Panc1 (cell line): ENCODE data around the gene C15orf40. TPM values are rescaled to one million over a fixed set of nuclear protein-coding genes. Genes with fewer than 3 reads are reported as not detected.

ENCODE experiments used
- ATAC-seq: fragments of 200-7000 bp; cut with Tn5 transposase; 2 replicates; pipeline ENCODE4 v1.9.1; 2020; ENCODE audit warnings: mild to moderate bottlenecking, moderate library complexity
- BruUV-seq: library from RNA; stranded (reverse); fragments of 400-500 nt; replicated peaks from 2 replicates; lab custom pipeline; 2021; lab: Mats Ljungman, UMichigan
- CTCF ChIA-PET: fragments of 300-600 bp; sonication (Branson Sonifier 250); formaldehyde crosslinking; loops from one replicate; lab custom pipeline; 2022; ENCODE audit warnings: antibody characterized with exemption; lab: Charles Lee
- POLR2A ChIA-PET: fragments of 300-600 bp; sonication (Branson Sonifier 250); formaldehyde crosslinking; loops from one replicate; lab custom pipeline; 2022; ENCODE audit warnings: antibody characterized with exemption; lab: Charles Lee
- DNase-seq: peaks from one replicate; pipeline ENCODE4 v3.0.0-alpha.2; 2010; ENCODE audit warnings: low read depth, low spot score
- H3K27ac ChIP-seq: 2 replicates; pipeline ENCODE4 v1.5.1; 2011; ENCODE audit warnings: mild to moderate bottlenecking, low read length, inconsistent platforms
- H3K27me3 ChIP-seq: fragments of 200-500 bp; sonication (Bioruptor generic); 2 replicates; pipeline ENCODE4 v1.6.0; 2014; ENCODE audit warnings: low read length, inconsistent platforms; ENCODE audit not compliant: control insufficient read depth, insufficient read depth
- H3K36me3 ChIP-seq: fragments of 200-500 bp; sonication (Bioruptor generic); 2 replicates; pipeline ENCODE4 v1.5.1; 2014; ENCODE audit warnings: inconsistent platforms, mild to moderate bottlenecking, low read length, moderate library complexity; ENCODE audit not compliant: control insufficient read depth, insufficient read depth
- H3K4me1 ChIP-seq: 2 replicates; pipeline ENCODE4 v1.5.1; 2011; ENCODE audit warnings: inconsistent platforms, mild to moderate bottlenecking, low read length, moderate library complexity; ENCODE audit not compliant: control insufficient read depth, insufficient read depth
- H3K4me3 ChIP-seq, 2 experiments: 2 replicates each; pipeline ENCODE4 v1.5.1; 2011 to 2012; ENCODE audit warnings: low read depth in 2 of 2, low read length in 2 of 2, mild to moderate bottlenecking in 2 of 2, inconsistent platforms in 1 of 2, moderate library complexity in 1 of 2
- H3K9me3 ChIP-seq: fragments of 200-500 bp; sonication (Bioruptor generic); 2 replicates; pipeline ENCODE4 v1.5.1; 2014; ENCODE audit warnings: low read depth, mild to moderate bottlenecking, inconsistent platforms, low read length, moderate library complexity; ENCODE audit not compliant: control insufficient read depth, insufficient read depth
- POLR2AphosphoS5 ChIP-seq: IDR thresholded peaks from 2 replicates; pipeline ENCODE4 v1.6.1; 2012; ENCODE audit warnings: mild to moderate bottlenecking, low read depth, low read length, moderate library complexity
- SIN3A ChIP-seq: IDR thresholded peaks from 2 replicates; pipeline ENCODE4 v1.6.1; 2012; ENCODE audit warnings: low read depth, mild to moderate bottlenecking, low read length, moderate library complexity, borderline replicate concordance; ENCODE audit not compliant: insufficient read depth
- TCF7L2 ChIP-seq: IDR thresholded peaks from 2 replicates; pipeline ENCODE4 v1.6.1; 2011; ENCODE audit warnings: mild to moderate bottlenecking, low read depth, low read length, inconsistent platforms
- in situ Hi-C: cut with HindIII; loops from 2 replicates; pipeline ENCODE4 v1.10.0; 2016; ENCODE audit warnings: low sequenced_read_pairs, low pct_unique_long_range_greater_than_20kb
- intact Hi-C: fragments of 100-400 bp; cut with micrococcal nuclease; formaldehyde crosslinking; loops from one replicate; pipeline ENCODE4 v1.10.0; 2022; ENCODE audit not compliant: unreplicated experiment
- total RNA-seq: library from RNA; stranded (reverse); gene quantifications from one replicate; pipeline ENCODE4 v1.2.1, GENCODE V29; 2021; ENCODE audit not compliant: unreplicated experiment
- TF ChIP-seq, protein P1 (sequence below): fragments of 450-650 bp; IDR thresholded peaks from 2 replicates; pipeline ENCODE4 v1.5.1; 2017; ENCODE audit warnings: mild to moderate bottlenecking
- TF ChIP-seq, protein P2 (sequence below), 2 experiments: IDR thresholded peaks; 2 replicates each; pipeline ENCODE4 v1.6.1; 2011 to 2012; ENCODE audit warnings: low read depth in 2 of 2, control low read depth in 1 of 2, low read length in 1 of 2, mild to moderate bottlenecking in 1 of 2, moderate library complexity in 1 of 2; ENCODE audit not compliant: insufficient read depth in 1 of 2

The C15orf40 gene
- total RNA-seq, 1 experiment from 2014 or later: 21.1 TPM

GRCh38 chr15:82977076-82977475 is 34.4 kb downstream of the C15orf40 start:
- no peaks in the 10 kb centered on the region for H3K27me3 ChIP-seq
- no peak overlapping the region for H3K27ac ChIP-seq
- intact Hi-C loops (no loop called here), in situ Hi-C loops (no loop called here)
- CTCF ChIA-PET: no interaction called here
- H3K4me3 ChIP-seq: no peak overlapping the region
- BruUV-seq: no TSS peak
- POLR2A ChIA-PET: interaction anchor here (0.6 kb wide), 1 partner anchor 134 kb away, joined by 5 read pairs; no protein-coding TSS in a partner anchor
- no peaks in the 10 kb centered on the region for H3K4me1 ChIP-seq
- no peak for TF ChIP-seq POLR2AphosphoS5
- TF ChIP-seq SIN3A: no peak
- TF ChIP-seq TCF7L2: no peak
- no peaks in the 10 kb centered on the region for H3K36me3 ChIP-seq
- no peak for DNase-seq
- no peaks in the 10 kb centered on the region for H3K9me3 ChIP-seq
- no peak for ATAC-seq

GRCh38 chr15:82972990-82973389 is 38.4 kb downstream of the C15orf40 start:
- Histone ChIP-seq H3K4me3 (no peak overlapping the region), H3K9me3 (no peaks in the 10 kb centered on the region), H3K36me3 (no peaks in the 10 kb centered on the region), H3K27me3 (no peaks in the 10 kb centered on the region), H3K27ac (no peak overlapping the region), H3K4me1 (no peaks in the 10 kb centered on the region)
- TF ChIP-seq, protein P1, sequence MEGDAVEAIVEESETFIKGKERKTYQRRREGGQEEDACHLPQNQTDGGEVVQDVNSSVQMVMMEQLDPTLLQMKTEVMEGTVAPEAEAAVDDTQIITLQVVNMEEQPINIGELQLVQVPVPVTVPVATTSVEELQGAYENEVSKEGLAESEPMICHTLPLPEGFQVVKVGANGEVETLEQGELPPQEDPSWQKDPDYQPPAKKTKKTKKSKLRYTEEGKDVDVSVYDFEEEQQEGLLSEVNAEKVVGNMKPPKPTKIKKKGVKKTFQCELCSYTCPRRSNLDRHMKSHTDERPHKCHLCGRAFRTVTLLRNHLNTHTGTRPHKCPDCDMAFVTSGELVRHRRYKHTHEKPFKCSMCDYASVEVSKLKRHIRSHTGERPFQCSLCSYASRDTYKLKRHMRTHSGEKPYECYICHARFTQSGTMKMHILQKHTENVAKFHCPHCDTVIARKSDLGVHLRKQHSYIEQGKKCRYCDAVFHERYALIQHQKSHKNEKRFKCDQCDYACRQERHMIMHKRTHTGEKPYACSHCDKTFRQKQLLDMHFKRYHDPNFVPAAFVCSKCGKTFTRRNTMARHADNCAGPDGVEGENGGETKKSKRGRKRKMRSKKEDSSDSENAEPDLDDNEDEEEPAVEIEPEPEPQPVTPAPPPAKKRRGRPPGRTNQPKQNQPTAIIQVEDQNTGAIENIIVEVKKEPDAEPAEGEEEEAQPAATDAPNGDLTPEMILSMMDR: no peak
- TF ChIP-seq POLR2AphosphoS5 (no peak), TCF7L2 (no peak), SIN3A (no peak)
- TF ChIP-seq, protein P2, sequence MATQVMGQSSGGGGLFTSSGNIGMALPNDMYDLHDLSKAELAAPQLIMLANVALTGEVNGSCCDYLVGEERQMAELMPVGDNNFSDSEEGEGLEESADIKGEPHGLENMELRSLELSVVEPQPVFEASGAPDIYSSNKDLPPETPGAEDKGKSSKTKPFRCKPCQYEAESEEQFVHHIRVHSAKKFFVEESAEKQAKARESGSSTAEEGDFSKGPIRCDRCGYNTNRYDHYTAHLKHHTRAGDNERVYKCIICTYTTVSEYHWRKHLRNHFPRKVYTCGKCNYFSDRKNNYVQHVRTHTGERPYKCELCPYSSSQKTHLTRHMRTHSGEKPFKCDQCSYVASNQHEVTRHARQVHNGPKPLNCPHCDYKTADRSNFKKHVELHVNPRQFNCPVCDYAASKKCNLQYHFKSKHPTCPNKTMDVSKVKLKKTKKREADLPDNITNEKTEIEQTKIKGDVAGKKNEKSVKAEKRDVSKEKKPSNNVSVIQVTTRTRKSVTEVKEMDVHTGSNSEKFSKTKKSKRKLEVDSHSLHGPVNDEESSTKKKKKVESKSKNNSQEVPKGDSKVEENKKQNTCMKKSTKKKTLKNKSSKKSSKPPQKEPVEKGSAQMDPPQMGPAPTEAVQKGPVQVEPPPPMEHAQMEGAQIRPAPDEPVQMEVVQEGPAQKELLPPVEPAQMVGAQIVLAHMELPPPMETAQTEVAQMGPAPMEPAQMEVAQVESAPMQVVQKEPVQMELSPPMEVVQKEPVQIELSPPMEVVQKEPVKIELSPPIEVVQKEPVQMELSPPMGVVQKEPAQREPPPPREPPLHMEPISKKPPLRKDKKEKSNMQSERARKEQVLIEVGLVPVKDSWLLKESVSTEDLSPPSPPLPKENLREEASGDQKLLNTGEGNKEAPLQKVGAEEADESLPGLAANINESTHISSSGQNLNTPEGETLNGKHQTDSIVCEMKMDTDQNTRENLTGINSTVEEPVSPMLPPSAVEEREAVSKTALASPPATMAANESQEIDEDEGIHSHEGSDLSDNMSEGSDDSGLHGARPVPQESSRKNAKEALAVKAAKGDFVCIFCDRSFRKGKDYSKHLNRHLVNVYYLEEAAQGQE (IDR thresholded peaks at IDR 0.05; ENCODE audit: insufficient read depth in 1 of 2, low read depth in 2 of 2, low read length in 1 of 2): no peak
- DNase-seq (no peak), ATAC-seq (no peak)
- ChIA-PET POLR2A (no interaction called here), CTCF (no interaction called here)
- in situ Hi-C loops: no loop called here
- BruUV-seq: no TSS peak
- intact Hi-C loops: no loop called here

- ATAC-seq (no peak), DNase-seq (no peak)
- H3K36me3 ChIP-seq: no peaks in the 10 kb centered on the region
- CTCF ChIA-PET: no interaction called here
- H3K27ac ChIP-seq: no peak overlapping the region
- no peak overlapping the region for H3K4me3 ChIP-seq
- H3K27me3 ChIP-seq: no peaks in the 10 kb centered on the region
- BruUV-seq: no TSS peak
- intact Hi-C loops: no loop called here
- H3K9me3 ChIP-seq: no peaks in the 10 kb centered on the region
- in situ Hi-C loops: no loop called here
- no peaks in the 10 kb centered on the region for H3K4me1 ChIP-seq
- TF ChIP-seq SIN3A (no peak), POLR2AphosphoS5 (no peak), TCF7L2 (no peak)
- TF ChIP-seq, protein P2 (IDR thresholded peaks at IDR 0.05; ENCODE audit: insufficient read depth in 1 of 2, low read depth in 2 of 2, low read length in 1 of 2): no peak
- TF ChIP-seq, protein P1: no peak
- POLR2A ChIA-PET: no interaction called here
Observed at GRCh38 chr15:82971218-82971984, 40.0 kb downstream of the C15orf40 start.
